Skin epidermis (tissue), 12 donors: ENCODE data around the gene ARSG.
"Not testable (repeated sequence)": the region's sequence is repeated elsewhere in the genome, so short reads cannot be mapped to it uniquely, and the experiment has no call there.

Source experiments
- H3K27ac ChIP-seq, 21 experiments: fragments of 200-600 bp; sonication (generic) in 11 of 21; one replicate each; pipeline ENCODE4 v1.5.0; 2020; ENCODE audit warnings: mild to moderate bottlenecking in 3 of 21, inconsistent platforms in 2 of 21, moderate library complexity in 2 of 21
- H3K4me3 ChIP-seq, 7 experiments: fragments of 200-600 bp; sonication (generic) in 2 of 7; one replicate each; pipeline ENCODE4 v1.5.0; 2020; ENCODE audit warnings: inconsistent platforms in 2 of 7, mild to moderate bottlenecking in 2 of 7, moderate library complexity in 1 of 7

Gene ARSG

DNA sequence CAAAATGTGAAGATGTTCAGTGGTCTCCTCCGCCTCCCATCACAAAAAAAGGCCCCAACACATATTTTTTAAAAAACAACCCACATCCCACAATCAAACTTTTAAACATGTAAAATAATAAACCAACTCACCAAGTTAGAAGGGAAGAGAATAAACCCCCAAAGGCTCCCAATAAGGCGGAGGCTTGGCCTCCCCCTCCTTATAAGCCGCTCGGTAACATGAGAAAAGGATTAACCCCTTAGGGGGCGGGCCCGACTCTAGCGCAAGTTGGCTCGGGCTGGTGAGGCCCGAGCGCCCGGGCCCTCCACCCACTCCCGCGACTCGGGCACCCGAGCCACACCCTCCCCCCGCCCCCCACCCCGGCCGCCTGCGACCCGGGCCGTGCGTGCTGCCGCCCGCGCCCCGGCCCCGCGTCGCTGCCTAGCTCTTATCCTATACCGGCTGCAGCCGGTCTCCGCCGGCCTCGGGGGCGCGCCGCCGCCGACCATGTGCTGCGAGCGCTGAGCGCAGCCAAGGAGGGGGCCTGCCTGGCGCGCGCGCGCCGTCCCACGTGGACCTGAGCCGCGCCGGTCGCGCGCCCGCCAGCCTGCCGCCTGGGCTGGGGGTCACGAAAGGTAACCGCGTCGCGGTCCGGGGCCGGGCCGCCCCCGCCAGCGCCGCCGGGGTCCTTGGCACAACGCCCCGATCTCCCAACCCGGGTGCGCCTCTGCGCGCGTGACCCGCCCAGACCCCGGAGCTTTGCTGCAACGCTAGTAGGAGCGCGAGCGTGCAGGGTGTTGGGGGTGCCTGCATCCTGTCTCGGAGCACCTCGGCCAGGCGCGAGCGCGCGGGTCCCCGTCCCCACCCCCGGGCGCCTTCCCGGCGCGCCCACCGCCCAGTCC, at the start of gene ARSG, which contains the start of gene SLC16A6:
Gene ARSG, plus strand, starts transcription at position 541 of the 881 bp plus-strand sequence. CDS start 15,999 bp downstream, outside the sequence.
Gene SLC16A6, minus strand, starts transcription at position 173 of the 881 bp plus-strand sequence. CDS start 12,807 bp downstream, outside the sequence.
- Histone ChIP-seq H3K27ac (peak within 1 kb of the TSS; percentile 66 to 99 (median 90)), H3K4me3 (peak within 1 kb of the TSS; percentile 50 to 78 (median 65))

DNA sequence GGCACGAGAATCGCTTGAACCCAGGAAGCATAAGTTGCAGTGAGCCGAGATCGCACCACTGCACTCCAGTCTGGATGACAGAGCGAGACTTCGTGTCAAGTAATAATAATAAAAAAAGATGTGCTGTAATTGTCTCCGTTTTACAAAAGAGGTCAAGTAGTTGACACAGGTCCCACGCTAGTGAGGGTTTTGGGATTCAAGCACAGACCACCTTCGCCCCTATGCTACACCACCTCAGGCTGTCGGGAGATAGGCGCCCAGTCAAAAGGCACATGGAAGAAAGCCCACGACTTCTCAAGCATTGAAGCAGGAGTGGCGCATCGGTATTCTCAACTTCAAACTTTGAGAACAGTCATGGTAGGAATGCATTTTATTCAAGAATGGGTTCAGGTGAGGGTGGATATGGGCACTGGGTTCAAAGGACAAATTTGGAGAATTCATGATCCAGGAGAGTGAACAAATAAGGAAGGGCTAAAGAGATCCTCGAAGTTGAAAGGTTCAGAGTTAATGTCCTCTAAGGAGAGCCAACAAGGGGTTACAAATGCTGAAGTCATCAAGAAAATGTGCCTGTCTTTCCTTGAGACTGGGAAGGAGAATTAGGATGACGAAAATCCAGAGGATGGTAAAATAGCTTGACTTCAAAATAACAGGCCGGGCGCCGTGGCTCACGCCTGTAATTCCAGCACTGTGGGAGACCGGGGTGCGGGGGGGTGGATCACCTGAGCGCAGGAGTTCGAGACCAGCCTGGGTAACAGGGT, 44.8 kb upstream of the ARSG start:
- peak overlapping the region in 11 of 21 experiments; percentile 88 to 99 (median 96) for H3K27ac ChIP-seq
- peak overlapping the region in 4 of 7 experiments; percentile 67 to 78 (median 75) for H3K4me3 ChIP-seq

GRCh38 chr17:68247445-68248198, 43.7 kb upstream of the ARSG start, which contains the start of gene AMZ2:
Gene AMZ2, plus strand, starts transcription at chr17:68248043. Its CDS starts 2,145 bp downstream, at chr17:68250188.
- peak within 1 kb of the TSS; percentile 88 to 99 (median 95) for H3K27ac ChIP-seq
- peak within 1 kb of the TSS; percentile 48 to 95 (median 73) for H3K4me3 ChIP-seq

DNA sequence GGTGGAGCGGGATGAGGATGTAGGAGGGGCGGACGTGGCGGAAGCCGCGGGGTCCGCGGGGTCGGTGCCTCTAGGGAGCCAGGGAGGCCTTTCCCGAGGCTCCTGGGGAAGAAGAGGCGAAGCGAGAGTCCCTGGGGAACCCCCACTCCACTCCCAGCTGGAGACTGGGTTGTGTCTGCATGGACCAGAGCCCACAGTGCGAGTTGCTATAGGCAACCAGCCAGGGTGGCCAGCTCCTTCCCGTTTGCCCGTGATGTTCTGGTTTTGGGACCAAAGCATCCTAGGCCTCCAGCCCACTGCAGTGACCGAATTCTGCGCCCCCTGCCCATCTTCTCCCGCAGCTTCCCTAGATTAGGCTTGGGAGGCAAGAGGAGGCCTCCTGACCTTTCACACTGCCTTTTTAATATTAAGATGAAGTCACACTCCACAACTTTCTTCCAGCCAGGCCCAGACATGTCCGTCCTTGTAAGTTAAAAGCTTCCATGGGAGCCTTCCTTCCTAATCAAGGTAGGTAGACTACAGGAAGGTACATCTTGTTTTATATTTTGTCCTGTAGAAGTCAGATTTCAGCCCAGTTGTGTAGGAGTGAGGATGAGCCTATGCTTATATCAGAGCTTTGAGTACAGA, 43.0 kb upstream of the ARSG start:
- peak overlapping the region; percentile 48 to 95 (median 73) for H3K4me3 ChIP-seq
- H3K27ac ChIP-seq, result peak overlapping the region; percentile 88 to 99 (median 95)

DNA sequence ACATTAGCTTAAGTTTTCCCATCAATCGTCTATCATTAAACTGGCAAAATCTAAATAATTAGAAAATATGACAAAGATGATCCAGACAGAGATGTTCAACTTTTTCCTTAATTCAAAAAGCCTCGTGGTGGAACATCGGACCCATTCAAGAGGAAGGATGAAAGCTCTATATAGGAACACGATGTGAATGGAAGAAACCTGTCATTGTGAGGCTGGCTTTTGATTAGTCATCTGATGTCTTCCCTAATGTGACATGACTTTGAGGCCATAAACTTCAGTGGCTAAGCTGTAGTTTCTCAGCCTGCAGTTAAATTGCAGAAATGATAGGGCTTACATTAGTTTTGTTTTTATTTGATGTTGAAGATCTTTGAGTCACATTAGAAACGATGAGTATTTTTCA, 42.4 kb upstream of the ARSG start:
- Histone ChIP-seq H3K4me3 (peak overlapping the region in 5 of 7 experiments; percentile 58 to 95 (median 73)), H3K27ac (peak overlapping the region in 20 of 21 experiments; percentile 88 to 99 (median 95))

DNA sequence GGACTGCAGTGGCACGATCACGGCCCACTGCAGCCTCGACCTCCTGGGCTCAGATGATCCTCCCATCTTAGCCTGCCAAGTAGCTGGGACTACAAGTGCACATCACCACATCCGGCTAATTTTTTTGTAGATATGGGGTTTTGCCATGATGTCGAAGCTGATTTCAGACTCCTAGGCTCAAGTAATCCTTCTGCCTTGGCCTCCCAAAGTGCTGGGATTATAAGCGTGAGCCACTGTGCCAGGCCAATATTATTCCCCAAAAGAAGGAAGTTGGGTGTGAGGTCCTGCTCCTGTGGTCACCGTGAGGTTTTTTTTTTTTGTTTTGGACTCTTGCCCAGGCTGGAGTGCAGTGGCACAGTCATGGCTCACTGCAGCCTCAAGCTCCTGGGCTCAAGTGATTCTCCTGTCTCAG, 41.9 kb upstream of the ARSG start:
- Histone ChIP-seq H3K27ac (peak overlapping the region in 18 of 21 experiments; percentile 13 to 99 (median 95)), H3K4me3 (no peak overlapping the region)

DNA sequence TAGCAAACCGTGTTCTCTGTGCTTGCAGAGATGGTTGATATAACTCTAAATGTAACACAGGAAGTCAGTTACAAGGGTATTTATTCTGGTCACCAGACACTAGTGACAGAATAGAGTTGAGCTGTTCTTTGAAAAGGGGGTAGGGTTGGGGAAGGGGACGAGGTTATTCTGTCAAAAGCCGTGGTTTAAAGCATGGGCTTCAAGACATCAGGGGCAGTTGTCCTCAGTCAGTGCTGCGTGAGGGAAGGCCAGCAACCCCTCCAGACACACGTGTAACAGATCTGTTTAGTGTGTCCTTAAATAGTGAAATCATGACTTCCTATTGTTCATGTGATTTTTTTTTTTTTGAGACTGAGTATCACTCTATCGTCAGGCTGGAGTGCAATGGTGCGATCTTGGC, 37.9 kb upstream of the ARSG start:
- H3K4me3 ChIP-seq, result not testable (repeated sequence)
- peak overlapping the region in 11 of 21 experiments; percentile 0 to 83 (median 48) for H3K27ac ChIP-seq

DNA sequence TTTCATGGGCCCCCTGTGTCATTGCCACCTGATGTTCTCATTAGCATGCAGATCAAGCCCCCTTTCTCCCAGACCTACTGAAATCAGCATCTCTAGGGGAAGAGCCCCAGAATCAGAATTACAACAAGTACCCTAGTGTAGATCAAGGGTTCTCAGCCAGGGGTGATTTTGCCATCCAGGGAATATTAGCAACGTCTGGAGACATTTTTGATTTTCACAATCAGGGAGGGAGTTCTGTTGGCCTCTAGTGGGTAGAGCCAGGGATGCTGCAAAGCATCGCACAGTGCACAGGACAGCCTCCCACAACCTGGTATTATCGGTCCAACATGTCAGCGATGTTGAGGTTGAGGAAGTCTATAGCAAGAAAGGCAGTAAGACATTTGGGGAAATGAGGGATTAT, 36.1 kb upstream of the ARSG start:
- no peak overlapping the region for H3K4me3 ChIP-seq
- H3K27ac ChIP-seq, result peak overlapping the region in 13 of 21 experiments; percentile 16 to 83 (median 37)

DNA sequence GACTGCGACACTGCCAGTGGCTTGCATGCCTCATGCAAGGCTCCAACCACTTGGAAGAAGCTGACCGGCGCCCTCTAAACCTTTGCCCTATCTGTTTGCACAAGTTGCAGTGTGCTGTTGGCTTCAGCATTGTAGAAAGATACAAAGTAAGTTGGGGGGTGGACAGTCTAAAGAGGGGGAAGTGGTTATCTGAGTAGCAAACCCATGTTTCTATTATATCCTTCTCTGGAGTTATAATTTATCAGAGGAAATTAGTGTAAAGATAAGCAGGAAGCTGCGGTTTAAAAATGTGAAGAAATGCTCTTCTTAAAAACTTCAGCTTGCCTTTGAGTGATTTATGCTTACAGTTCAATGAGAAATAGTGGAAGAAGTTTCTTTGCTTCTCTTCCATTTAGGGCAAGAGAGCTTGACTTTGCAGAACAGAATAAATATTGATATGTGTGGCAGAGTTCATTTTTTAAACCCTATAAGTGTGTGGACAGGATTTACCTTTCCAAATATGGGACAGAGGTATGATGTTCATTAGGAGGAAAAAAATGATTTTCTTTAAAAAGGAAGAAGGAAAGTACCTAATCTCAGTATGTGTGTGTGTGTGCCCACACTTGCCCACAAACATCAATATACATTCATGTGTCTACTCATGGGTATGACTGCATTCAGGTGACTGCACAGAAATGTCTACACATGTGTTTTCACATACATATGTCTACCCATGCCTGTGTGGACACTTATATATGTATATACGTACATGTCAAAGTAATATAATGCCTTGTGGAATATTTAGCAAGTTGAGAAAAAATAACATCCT, 35.4 kb upstream of the ARSG start:
- Histone ChIP-seq H3K4me3 (no peak overlapping the region), H3K27ac (peak overlapping the region in 10 of 21 experiments; percentile 16 to 85 (median 60))

- not testable (repeated sequence) for H3K4me3 ChIP-seq
- H3K27ac ChIP-seq, result peak overlapping the region in 4 of 21 experiments; percentile 49 to 85 (median 82)
Observed at GRCh38 chr17:68256701-68257100, 34.6 kb upstream of the ARSG start.

- Histone ChIP-seq H3K27ac (peak overlapping the region in 6 of 21 experiments; percentile 5 to 85 (median 76)), H3K4me3 (no peak overlapping the region)
Observed at GRCh38 chr17:68257934-68258333, 33.4 kb upstream of the ARSG start.

DNA sequence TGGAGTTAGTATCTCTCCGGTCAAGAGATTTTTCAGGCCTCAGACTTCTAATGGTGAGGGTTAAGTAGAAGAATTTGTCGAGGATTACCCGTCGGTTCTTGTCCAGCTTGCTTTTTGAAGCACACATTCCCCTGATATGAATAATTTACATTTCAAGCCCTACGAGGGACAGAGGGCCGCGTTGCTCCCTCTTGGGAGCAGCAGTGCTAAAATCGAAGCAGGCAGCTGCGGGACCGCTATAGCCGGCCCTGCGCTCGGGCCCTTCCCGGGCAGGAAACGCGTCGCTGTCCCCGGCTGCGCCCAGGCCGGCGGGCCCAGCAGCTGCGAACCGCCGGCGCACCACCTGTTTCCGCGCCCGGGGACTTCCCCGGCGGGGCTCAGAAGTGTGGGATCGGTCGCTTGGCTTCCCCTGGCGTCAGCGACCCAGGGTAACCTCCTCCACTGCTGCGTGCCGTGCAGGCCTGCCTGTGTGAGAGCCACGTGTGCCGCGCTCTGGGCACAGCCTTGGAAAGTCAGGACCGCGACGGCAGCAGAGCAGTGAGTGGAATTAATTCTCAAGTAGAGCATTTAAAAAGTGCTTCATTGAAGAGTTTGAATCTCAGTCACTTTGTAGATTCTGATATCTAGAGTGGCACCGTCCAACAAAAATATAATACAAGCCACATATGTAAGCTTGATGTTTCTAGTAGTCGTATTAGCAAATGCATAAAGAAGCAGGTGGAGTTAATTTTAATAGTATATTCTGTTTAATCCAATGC, 32.2 kb upstream of the ARSG start:
- peak overlapping the region in 18 of 21 experiments; percentile 3 to 85 (median 64) for H3K27ac ChIP-seq

GRCh38 chr17:68259648-68259951, 31.7 kb upstream of the ARSG start:
- H3K4me3 ChIP-seq, result not testable (repeated sequence)
- H3K27ac ChIP-seq, result peak overlapping the region in 11 of 21 experiments; percentile 39 to 85 (median 73)

More for the DNA sequence above, 32.2 kb upstream of the ARSG start:
- H3K4me3 ChIP-seq, result not testable (repeated sequence)

DNA sequence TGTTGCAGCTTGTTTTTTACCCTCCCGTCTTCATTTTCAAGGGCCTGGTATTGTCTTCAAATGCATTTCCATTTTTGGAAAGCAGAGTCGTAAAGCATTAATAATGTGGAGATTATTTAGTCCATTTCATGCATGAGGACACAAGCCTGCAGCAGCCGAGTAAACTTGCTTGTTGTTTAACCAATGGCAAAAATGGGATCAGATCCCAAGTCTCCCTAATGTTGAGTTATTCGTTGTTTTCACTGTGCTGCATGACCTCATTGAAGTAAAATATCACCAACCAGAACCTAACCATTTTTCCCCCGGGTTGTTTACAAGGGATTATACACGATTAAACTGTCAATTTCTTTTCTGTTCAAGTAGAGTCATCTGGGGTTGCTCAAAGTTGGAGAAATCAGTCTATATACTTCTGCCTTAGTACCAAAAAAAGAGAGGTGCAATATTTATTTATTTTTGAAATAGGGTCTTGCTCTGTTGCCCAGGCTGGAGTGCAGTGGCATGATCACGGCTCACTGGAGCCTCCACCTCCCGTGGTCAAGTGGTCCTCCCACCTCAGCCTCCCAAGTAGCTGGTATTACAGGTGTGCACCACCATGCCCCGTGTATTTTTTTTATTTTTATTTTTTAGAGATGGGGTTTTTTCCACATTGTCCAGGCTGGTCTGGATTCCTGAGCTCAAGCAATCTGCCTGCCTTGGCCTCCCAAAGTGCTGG, 31.1 kb upstream of the ARSG start:
- H3K4me3 ChIP-seq, result no peak overlapping the region
- H3K27ac ChIP-seq, result peak overlapping the region in 2 of 21 experiments; percentile 79 to 83

- H3K4me3 ChIP-seq, H3K27ac ChIP-seq: not testable (repeated sequence)
Observed at GRCh38 chr17:68262467-68262866, 28.8 kb upstream of the ARSG start.

- H3K4me3 ChIP-seq, H3K27ac ChIP-seq: not testable (repeated sequence)
Observed at GRCh38 chr17:68263101-68263681, 28.1 kb upstream of the ARSG start.
